Mucosa of stomach (tissue), 1 donor: Measurements from ENCODE around the gene QRFP.

Experiments
- H3K27me3 ChIP-seq: one replicate; pipeline ENCODE4 v1.7.0; 2013; ENCODE audit warnings: mild to moderate bottlenecking, low read length; ENCODE audit not compliant: control insufficient read depth, insufficient read depth
- H3K36me3 ChIP-seq: one replicate; pipeline ENCODE4 v1.7.0; 2013; ENCODE audit warnings: low read length; ENCODE audit not compliant: control insufficient read depth, insufficient read depth
- H3K4me1 ChIP-seq: one replicate; pipeline ENCODE4 v1.7.0; 2013; ENCODE audit warnings: mild to moderate bottlenecking, low read length; ENCODE audit not compliant: control insufficient read depth, insufficient read depth
- H3K4me3 ChIP-seq: one replicate; pipeline ENCODE4 v1.7.0; 2013; ENCODE audit warnings: low read length
- H3K9ac ChIP-seq: one replicate; pipeline ENCODE4 v1.7.0; 2013; ENCODE audit warnings: mild to moderate bottlenecking, low read length, moderate library complexity
- H3K9me3 ChIP-seq: one replicate; pipeline ENCODE4 v1.7.0; 2013; ENCODE audit warnings: mild to moderate bottlenecking, low read length, moderate library complexity; ENCODE audit not compliant: control insufficient read depth
- donor health status: Pancreatic carcinoma.

QRFP gene

DNA sequence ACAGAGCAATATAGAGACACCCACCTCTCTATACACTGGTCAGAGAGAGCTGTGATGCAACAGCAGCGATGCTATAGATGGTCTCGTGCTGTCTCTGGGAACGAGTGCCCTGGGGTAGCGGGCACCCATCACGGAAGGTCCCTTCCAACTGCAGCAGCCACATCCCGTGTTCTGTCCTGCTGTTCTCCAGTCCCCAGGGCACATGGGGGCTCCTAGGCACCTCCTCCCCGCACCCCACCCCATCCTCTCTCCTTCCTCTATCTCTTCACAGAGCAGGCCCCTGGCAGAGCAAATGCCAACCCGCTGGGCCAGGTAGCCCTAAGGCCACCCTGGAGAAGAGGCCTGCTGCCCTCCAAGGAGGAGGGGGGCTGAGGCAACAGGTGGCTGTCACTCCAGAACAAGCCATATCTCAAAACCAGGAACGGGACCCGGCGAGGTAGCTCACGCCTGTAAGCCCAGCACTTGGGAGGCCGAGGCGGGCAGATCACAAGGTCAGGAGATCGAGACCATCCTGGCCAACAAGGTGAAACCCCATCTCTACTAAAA, 34.3 kb upstream of the QRFP start:
- peaks cover 44% of the 10 kb centered on the region for H3K27me3 ChIP-seq
- H3K9me3 ChIP-seq = no peaks in the 10 kb centered on the region
- no peaks in the 10 kb centered on the region for H3K36me3 ChIP-seq
- H3K4me1 ChIP-seq = peaks cover 14% of the 10 kb centered on the region
- no peak overlapping the region for H3K4me3 ChIP-seq
- no peak overlapping the region for H3K9ac ChIP-seq

- Histone ChIP-seq H3K4me1 (peaks cover 14% of the 10 kb centered on the region), H3K36me3 (no peaks in the 10 kb centered on the region), H3K4me3 (no peak overlapping the region), H3K9ac (no peak overlapping the region), H3K27me3 (peaks cover 41% of the 10 kb centered on the region), H3K9me3 (no peaks in the 10 kb centered on the region)
Observed at GRCh38 chr9:130930132-130930803, 33.7 kb upstream of the QRFP start.

GRCh38 chr9:130929571-130930038, 33.0 kb upstream of the QRFP start:
- Histone ChIP-seq H3K9me3 (no peaks in the 10 kb centered on the region), H3K4me1 (peaks cover 14% of the 10 kb centered on the region), H3K27me3 (peaks cover 41% of the 10 kb centered on the region)

GRCh38 chr9:130927995-130928900, 31.6 kb upstream of the QRFP start:
- Histone ChIP-seq H3K9me3 (no peaks in the 10 kb centered on the region), H3K4me1 (peaks cover 14% of the 10 kb centered on the region), H3K4me3 (no peak overlapping the region), H3K36me3 (no peaks in the 10 kb centered on the region), H3K27me3 (peaks cover 29% of the 10 kb centered on the region), H3K9ac (peak overlapping the region; percentile 8)

More at GRCh38 chr9:130929571-130930038, 33.0 kb upstream of the QRFP start:
- Histone ChIP-seq H3K36me3 (no peaks in the 10 kb centered on the region), H3K4me3 (no peak overlapping the region), H3K9ac (no peak overlapping the region)

DNA sequence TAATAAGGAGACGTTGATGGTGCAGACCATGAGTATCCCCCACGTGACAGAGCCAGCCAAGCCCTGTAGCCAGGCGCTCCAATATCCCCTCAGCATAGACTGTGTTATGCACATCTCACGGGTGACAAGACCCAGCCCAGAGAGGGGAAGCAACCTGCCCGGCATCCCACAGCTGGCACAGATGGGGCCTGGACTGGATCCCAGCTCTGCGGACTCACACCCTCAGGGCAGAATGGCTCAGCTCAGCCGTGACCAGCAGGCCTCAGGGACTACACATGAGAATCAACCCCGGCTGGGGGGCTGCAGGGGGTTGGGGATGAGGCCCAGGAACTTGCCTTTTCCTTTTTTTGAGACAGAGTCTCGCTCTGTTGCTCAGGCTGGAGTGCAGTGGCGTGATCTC, 30.7 kb upstream of the QRFP start:
- no peaks in the 10 kb centered on the region for H3K9me3 ChIP-seq
- peaks cover 20% of the 10 kb centered on the region for H3K27me3 ChIP-seq
- H3K9ac ChIP-seq = no peak overlapping the region
- no peak overlapping the region for H3K4me3 ChIP-seq
- H3K4me1 ChIP-seq = peaks cover 14% of the 10 kb centered on the region
- no peaks in the 10 kb centered on the region for H3K36me3 ChIP-seq

GRCh38 chr9:130925050-130925678, 28.6 kb upstream of the QRFP start:
- Histone ChIP-seq H3K4me3 (no peak overlapping the region), H3K27me3 (peaks cover 22% of the 10 kb centered on the region), H3K36me3 (no peaks in the 10 kb centered on the region), H3K9ac (no peak overlapping the region), H3K9me3 (no peaks in the 10 kb centered on the region), H3K4me1 (peaks cover 14% of the 10 kb centered on the region)

- Histone ChIP-seq H3K36me3 (no peaks in the 10 kb centered on the region), H3K9ac (no peak overlapping the region), H3K4me3 (no peak overlapping the region), H3K27me3 (peaks cover 19% of the 10 kb centered on the region), H3K9me3 (no peaks in the 10 kb centered on the region), H3K4me1 (peaks cover 14% of the 10 kb centered on the region)
Observed at GRCh38 chr9:130924448-130924788, 27.8 kb upstream of the QRFP start.

GRCh38 chr9:130923611-130924447, 27.2 kb upstream of the QRFP start:
- Histone ChIP-seq H3K27me3 (peaks cover 19% of the 10 kb centered on the region), H3K4me1 (peaks cover 10% of the 10 kb centered on the region), H3K9me3 (no peaks in the 10 kb centered on the region), H3K4me3 (no peak overlapping the region), H3K36me3 (no peaks in the 10 kb centered on the region), H3K9ac (no peak overlapping the region)

DNA sequence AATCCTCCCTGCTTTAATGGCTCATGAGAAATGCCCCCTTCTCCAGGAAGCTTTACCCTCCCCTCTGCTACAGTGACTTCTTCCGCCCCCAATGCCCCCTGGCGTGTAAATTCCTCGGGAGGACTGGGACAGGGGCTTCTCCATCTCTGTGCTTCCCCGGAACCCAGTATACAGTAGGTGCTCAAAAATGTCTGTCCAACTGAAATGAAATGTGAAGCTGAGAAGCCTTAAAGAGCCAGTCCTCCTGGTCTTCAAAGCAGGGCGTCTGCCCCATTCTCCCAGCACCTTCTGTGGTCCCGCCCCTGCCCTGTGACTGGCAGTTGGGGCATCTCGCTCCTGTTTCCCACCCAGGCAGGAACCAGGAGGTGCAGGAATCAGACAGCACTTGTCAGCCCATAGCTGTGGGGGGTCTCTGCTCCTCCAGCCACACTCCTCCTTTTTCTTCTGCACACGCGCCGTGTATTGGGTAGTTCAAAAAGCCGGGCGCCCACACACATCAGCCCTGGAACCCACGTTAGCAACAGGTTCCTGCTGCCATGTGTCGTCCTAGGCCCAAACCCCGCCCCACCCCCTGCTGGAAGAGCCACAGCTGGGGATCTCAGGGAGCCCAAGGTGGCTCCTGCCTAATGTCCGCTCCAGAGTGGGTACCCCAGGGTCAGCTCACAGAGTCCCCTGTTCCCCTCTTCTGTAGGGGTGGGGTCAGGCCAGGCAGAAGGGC, 26.4 kb upstream of the QRFP start:
- Histone ChIP-seq H3K9me3 (no peaks in the 10 kb centered on the region), H3K9ac (no peak overlapping the region), H3K4me3 (no peak overlapping the region), H3K36me3 (no peaks in the 10 kb centered on the region), H3K27me3 (peaks cover 18% of the 10 kb centered on the region), H3K4me1 (peaks cover 2% of the 10 kb centered on the region)

DNA sequence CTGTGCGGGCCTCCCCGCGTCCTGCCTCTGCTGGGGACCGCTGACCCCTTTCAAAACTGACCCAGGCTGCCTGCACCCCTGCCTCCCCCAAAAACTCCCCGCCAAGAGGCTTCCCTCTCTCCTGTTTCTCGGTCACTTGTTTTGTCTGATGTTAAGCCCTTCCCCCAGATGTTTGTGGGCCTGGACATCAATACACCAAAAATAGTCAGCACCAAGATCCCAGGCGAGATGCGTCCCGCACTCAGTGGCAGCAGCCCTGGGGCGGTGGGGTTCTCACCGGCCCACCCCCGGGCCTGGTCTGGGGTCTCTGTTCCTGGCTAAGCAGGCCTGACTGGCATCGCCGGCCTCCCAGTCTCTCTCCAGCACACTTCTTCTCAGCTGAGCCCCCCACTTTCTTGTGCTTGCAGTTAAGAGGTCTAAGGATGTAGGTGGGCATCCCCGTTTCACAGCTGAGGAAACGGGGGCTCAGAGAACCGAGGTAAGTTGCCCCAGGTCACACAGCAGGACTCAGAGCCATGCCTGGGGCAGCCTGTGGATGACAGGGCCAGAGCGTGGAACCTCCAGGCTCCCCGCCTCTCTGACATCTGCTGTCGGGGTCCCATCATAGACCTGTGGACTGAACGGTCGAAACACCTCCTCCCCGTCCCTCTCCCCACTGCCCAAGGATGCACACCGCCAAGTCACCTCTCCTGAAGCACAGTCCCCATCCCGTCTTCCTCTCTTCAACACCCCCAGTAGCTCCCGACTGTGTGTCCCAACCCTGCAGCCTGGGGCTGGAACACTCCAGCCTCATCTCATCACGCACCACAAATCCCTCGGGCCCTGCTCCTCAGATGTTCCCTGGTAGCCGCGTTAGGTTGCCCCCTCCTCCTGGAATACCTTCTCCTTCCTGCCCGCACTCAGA, 25.6 kb upstream of the QRFP start:
- Histone ChIP-seq H3K4me3 (no peak overlapping the region), H3K27me3 (peaks cover 18% of the 10 kb centered on the region), H3K4me1 (no peaks in the 10 kb centered on the region), H3K9ac (no peak overlapping the region), H3K9me3 (no peaks in the 10 kb centered on the region), H3K36me3 (no peaks in the 10 kb centered on the region)
